Measurements from ENCODE around the gene CBX1.
"Not testable (repeated sequence)": the region's sequence is repeated elsewhere in the genome, so short reads cannot be mapped to it uniquely, and the experiment has no call there.

CBX1 gene

DNA sequence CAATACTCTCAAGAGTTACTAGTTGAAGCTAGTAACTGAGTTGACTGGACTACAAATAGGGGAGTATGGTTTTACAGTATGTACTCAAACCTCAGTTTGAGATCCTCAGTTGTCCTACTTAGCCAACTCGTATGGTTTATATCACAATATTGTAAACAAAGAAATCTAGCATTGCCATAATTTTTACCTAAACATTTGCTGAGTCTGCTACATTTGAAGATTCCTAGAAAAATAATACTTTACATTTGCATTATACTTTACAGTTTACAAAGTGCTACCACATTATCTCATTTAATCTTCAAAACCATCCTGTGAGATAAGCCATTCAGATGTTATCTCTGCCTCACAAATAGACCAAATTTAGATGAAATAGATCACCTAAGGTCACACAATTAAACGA is 16.3 kb downstream of the CBX1 start:
- no peak overlapping the region for H2BK120ac ChIP-seq (ENCODE audit: low read depth, low read length)
- H4K8ac ChIP-seq (ENCODE audit: low read depth, low read length): no peak overlapping the region
- H3K9ac ChIP-seq (ENCODE audit: low read depth, low read length, poor library complexity): no peak overlapping the region
- H3K18ac ChIP-seq (ENCODE audit: low read length): no peak overlapping the region
- H3K23ac ChIP-seq (ENCODE audit: low read depth, low read length, poor library complexity): no peak overlapping the region
- no peak overlapping the region for H3K4me3 ChIP-seq (ENCODE audit: low read length in 2 of 2)
- no peak overlapping the region for H2AK5ac ChIP-seq (ENCODE audit: low read depth, low read length)
- H2BK15ac ChIP-seq (ENCODE audit: low read length): no peak overlapping the region
- H2BK5ac ChIP-seq (ENCODE audit: low read length): no peak overlapping the region
- no peak overlapping the region for H3K14ac ChIP-seq (ENCODE audit: low read length)
- H3K27ac ChIP-seq (replicated peaks; ENCODE audit: low read length): no peak overlapping the region
- peaks cover 2% of the 10 kb centered on the region for H3K79me1 ChIP-seq (ENCODE audit: low read depth, low read length)
- H3K4me2 ChIP-seq (ENCODE audit: insufficient read depth, low read length, poor library complexity, severe bottlenecking): no peak overlapping the region
- no peak overlapping the region for H2BK12ac ChIP-seq (ENCODE audit: low read length)
- no peak overlapping the region for H2AFZ ChIP-seq (ENCODE audit: low read length)
- no peaks in the 10 kb centered on the region for H3K9me3 ChIP-seq (replicated peaks in 1 of 2; ENCODE audit: control insufficient read depth in 2 of 2, insufficient read depth in 1 of 2, low read depth in 1 of 2, low read length in 2 of 2)
- H3K4me1 ChIP-seq (ENCODE audit: control insufficient read depth in 2 of 2, insufficient read depth in 1 of 2, low read depth in 1 of 2, low read length in 2 of 2): no peaks in the 10 kb centered on the region
- peaks cover 0 to 15% of the 10 kb centered on the region in 2 donors for H3K36me3 ChIP-seq (replicated peaks in 1 of 2; ENCODE audit: control insufficient read depth in 2 of 2, insufficient read depth in 2 of 2, low read length in 2 of 2)
- no peaks in the 10 kb centered on the region for H3K27me3 ChIP-seq (ENCODE audit: control insufficient read depth in 3 of 3, insufficient read depth in 3 of 3, low read depth in 1 of 3, low read length in 3 of 3)
- WGBS, 2 donors (ENCODE audit: extremely low coverage in 2 of 2, insufficient read length in 2 of 2, insufficient replicate concordance in 1 of 2): no CpG with 5 or more reads among the region's 2 CpGs
- DNase-seq (ENCODE audit: low spot score): no peak
- no peak overlapping the region for H4K91ac ChIP-seq (ENCODE audit: low read depth, low read length, poor library complexity)
- no peak overlapping the region for H3K4ac ChIP-seq (ENCODE audit: low read length)

DNA sequence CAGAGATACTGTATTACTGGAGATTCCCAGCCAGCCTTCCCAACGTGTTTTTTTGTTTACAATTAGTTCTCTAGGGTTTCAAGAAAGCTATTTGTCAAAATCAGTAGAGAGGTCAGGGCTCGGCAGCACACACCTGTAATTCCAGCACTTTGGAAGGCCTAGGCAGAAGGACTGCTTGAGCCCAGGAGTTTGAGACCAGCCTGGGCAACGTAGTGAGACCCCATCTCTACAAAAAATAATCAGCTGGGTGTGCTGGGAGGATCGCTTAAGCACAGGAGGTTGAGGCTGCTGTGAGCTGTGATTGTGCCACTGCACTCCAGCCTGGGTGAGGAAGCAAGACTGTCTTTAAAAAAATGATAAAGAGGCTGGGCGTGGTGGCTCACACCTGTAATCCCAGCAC is 19.4 kb downstream of the CBX1 start:
- Histone ChIP-seq H3K4me2 (ENCODE audit: insufficient read depth, low read length, poor library complexity, severe bottlenecking) (no peak overlapping the region), H2AK5ac (ENCODE audit: low read depth, low read length) (no peak overlapping the region), H3K79me1 (ENCODE audit: low read depth, low read length) (peaks cover 7% of the 10 kb centered on the region), H3K36me3 (replicated peaks in 1 of 2; ENCODE audit: control insufficient read depth in 2 of 2, insufficient read depth in 2 of 2, low read length in 2 of 2) (peaks cover 0 to 18% of the 10 kb centered on the region in 2 donors), H4K91ac (ENCODE audit: low read depth, low read length, poor library complexity) (no peak overlapping the region), H4K8ac (ENCODE audit: low read depth, low read length) (no peak overlapping the region), H2BK5ac (ENCODE audit: low read length) (no peak overlapping the region), H3K4me1 (ENCODE audit: control insufficient read depth in 2 of 2, insufficient read depth in 1 of 2, low read depth in 1 of 2, low read length in 2 of 2) (no peaks in the 10 kb centered on the region), H3K23ac (ENCODE audit: low read depth, low read length, poor library complexity) (no peak overlapping the region), H3K27me3 (ENCODE audit: control insufficient read depth in 3 of 3, insufficient read depth in 3 of 3, low read depth in 1 of 3, low read length in 3 of 3) (no peaks in the 10 kb centered on the region), H3K4me3 (ENCODE audit: low read length in 2 of 2) (no peak overlapping the region), H3K9me3 (replicated peaks in 1 of 2; ENCODE audit: control insufficient read depth in 2 of 2, insufficient read depth in 1 of 2, low read depth in 1 of 2, low read length in 2 of 2) (no peaks in the 10 kb centered on the region), H2AFZ (ENCODE audit: low read length) (no peak overlapping the region), H2BK15ac (ENCODE audit: low read length) (no peak overlapping the region), H2BK120ac (ENCODE audit: low read depth, low read length) (no peak overlapping the region), H3K4ac (ENCODE audit: low read length) (no peak overlapping the region), H3K14ac (ENCODE audit: low read length) (no peak overlapping the region), H3K18ac (ENCODE audit: low read length) (no peak overlapping the region), H3K9ac (ENCODE audit: low read depth, low read length, poor library complexity) (no peak overlapping the region), H3K27ac (replicated peaks; ENCODE audit: low read length) (no peak overlapping the region), H2BK12ac (ENCODE audit: low read length) (no peak overlapping the region)
- no CpG with 5 or more reads among the region's 5 CpGs for WGBS, 2 donors (ENCODE audit: extremely low coverage in 2 of 2, insufficient read length in 2 of 2, insufficient replicate concordance in 1 of 2)
- no peak for DNase-seq (ENCODE audit: low spot score)

DNA sequence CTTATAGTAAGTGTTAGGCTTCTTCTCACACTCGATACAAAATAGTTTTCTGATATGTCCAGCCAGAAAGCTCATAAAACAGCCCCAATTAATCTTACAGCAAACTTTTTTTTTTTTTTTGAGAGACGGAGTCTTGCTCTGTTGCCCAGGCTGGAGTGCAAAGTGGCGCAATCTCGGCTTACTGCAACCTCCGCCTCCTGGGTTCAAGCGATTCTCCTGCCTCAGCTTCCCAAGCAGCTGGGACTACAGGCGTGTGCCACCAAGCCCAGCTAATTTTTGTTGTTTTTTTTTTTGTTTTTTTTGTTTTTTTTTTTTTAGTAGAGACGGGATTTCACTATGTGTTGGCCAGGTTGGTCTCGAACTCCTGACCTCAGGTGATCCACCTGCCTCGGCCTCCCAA is 24.1 kb downstream of the CBX1 start:
- not testable (repeated sequence) for H3K4me3 ChIP-seq (ENCODE audit: low read length in 2 of 2); H3K27me3 ChIP-seq (ENCODE audit: control insufficient read depth in 3 of 3, insufficient read depth in 3 of 3, low read depth in 1 of 3, low read length in 3 of 3); DNase-seq (ENCODE audit: low spot score); H2BK12ac ChIP-seq (ENCODE audit: low read length); H3K9me3 ChIP-seq (replicated peaks in 1 of 2; ENCODE audit: control insufficient read depth in 2 of 2, insufficient read depth in 1 of 2, low read depth in 1 of 2, low read length in 2 of 2); H2BK120ac ChIP-seq (ENCODE audit: low read depth, low read length); H3K9ac ChIP-seq (ENCODE audit: low read depth, low read length, poor library complexity); H4K91ac ChIP-seq (ENCODE audit: low read depth, low read length, poor library complexity); H4K8ac ChIP-seq (ENCODE audit: low read depth, low read length); H3K18ac ChIP-seq (ENCODE audit: low read length); H2BK15ac ChIP-seq (ENCODE audit: low read length); H2BK5ac ChIP-seq (ENCODE audit: low read length); H3K27ac ChIP-seq (replicated peaks; ENCODE audit: low read length); H3K14ac ChIP-seq (ENCODE audit: low read length); H2AK5ac ChIP-seq (ENCODE audit: low read depth, low read length); H3K4me1 ChIP-seq (ENCODE audit: control insufficient read depth in 2 of 2, insufficient read depth in 1 of 2, low read depth in 1 of 2, low read length in 2 of 2); H3K4ac ChIP-seq (ENCODE audit: low read length); H3K4me2 ChIP-seq (ENCODE audit: insufficient read depth, low read length, poor library complexity, severe bottlenecking); H3K79me1 ChIP-seq (ENCODE audit: low read depth, low read length); H2AFZ ChIP-seq (ENCODE audit: low read length); H3K23ac ChIP-seq (ENCODE audit: low read depth, low read length, poor library complexity)
- WGBS, 2 donors (ENCODE audit: extremely low coverage in 2 of 2, insufficient read length in 2 of 2, insufficient replicate concordance in 1 of 2): no CpG with 5 or more reads among the region's 10 CpGs
- peaks cover 24 to 54% of the 10 kb centered on the region in 2 donors for H3K36me3 ChIP-seq (replicated peaks in 1 of 2; ENCODE audit: control insufficient read depth in 2 of 2, insufficient read depth in 2 of 2, low read length in 2 of 2)

DNA sequence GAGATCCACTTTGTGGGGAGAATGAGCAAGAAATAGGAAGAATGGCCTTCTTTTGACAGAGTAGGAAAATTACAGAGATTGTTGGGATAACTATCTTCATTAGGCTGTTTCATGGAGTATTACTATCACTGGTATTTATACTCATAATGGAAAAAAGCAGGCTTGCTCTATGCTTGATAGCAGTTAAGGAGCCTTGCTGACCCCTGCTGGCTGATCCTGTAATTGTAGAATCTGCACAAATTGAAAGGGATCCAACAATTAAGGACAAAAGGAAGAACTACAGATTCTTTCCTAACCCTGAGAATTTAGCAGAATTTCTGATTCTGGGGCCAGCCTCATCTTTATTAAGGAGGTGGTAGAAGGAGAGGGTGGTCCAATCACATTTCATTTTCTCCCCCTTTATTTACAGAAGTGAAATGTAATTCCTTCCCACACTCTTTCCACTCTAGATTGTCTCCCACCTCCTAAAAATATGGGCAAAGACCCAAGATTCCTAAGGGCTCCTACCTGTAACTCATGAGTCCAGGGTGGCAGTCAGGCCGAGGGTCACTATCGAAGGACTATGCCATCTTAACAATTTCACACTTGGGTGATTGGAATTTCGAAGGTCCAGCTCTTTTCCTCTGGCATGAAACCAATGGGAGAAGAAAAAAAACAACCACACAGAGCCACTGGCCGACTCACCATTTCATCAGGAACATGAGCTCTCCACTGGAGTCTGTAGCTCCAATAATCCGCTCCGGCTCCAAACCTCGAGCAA is 26.8 kb downstream of the CBX1 start:
- Histone ChIP-seq H3K4me1 (ENCODE audit: control insufficient read depth in 2 of 2, insufficient read depth in 1 of 2, low read depth in 1 of 2, low read length in 2 of 2) (no peaks in the 10 kb centered on the region), H3K18ac (ENCODE audit: low read length) (no peak overlapping the region), H3K4me2 (ENCODE audit: insufficient read depth, low read length, poor library complexity, severe bottlenecking) (no peak overlapping the region), H3K79me1 (ENCODE audit: low read depth, low read length) (peaks cover 6% of the 10 kb centered on the region), H3K4ac (ENCODE audit: low read length) (no peak overlapping the region), H3K27me3 (ENCODE audit: control insufficient read depth in 3 of 3, insufficient read depth in 3 of 3, low read depth in 1 of 3, low read length in 3 of 3) (no peaks in the 10 kb centered on the region), H3K27ac (replicated peaks; ENCODE audit: low read length) (peak overlapping the region; percentile 43), H3K9ac (ENCODE audit: low read depth, low read length, poor library complexity) (no peak overlapping the region), H3K14ac (ENCODE audit: low read length) (no peak overlapping the region), H2BK120ac (ENCODE audit: low read depth, low read length) (no peak overlapping the region), H2BK5ac (ENCODE audit: low read length) (no peak overlapping the region), H2BK12ac (ENCODE audit: low read length) (no peak overlapping the region), H2AK5ac (ENCODE audit: low read depth, low read length) (no peak overlapping the region), H3K36me3 (replicated peaks in 1 of 2; ENCODE audit: control insufficient read depth in 2 of 2, insufficient read depth in 2 of 2, low read length in 2 of 2) (peaks cover 37 to 81% of the 10 kb centered on the region in 2 donors), H3K9me3 (replicated peaks in 1 of 2; ENCODE audit: control insufficient read depth in 2 of 2, insufficient read depth in 1 of 2, low read depth in 1 of 2, low read length in 2 of 2) (no peaks in the 10 kb centered on the region), H2AFZ (ENCODE audit: low read length) (no peak overlapping the region), H4K8ac (ENCODE audit: low read depth, low read length) (no peak overlapping the region), H3K23ac (ENCODE audit: low read depth, low read length, poor library complexity) (no peak overlapping the region), H2BK15ac (ENCODE audit: low read length) (no peak overlapping the region), H4K91ac (ENCODE audit: low read depth, low read length, poor library complexity) (no peak overlapping the region), H3K4me3 (ENCODE audit: low read length in 2 of 2) (no peak overlapping the region)
- peak; percentile 61 for DNase-seq (ENCODE audit: low spot score)
- WGBS, 2 donors (ENCODE audit: extremely low coverage in 2 of 2, insufficient read length in 2 of 2, insufficient replicate concordance in 1 of 2): no CpG with 5 or more reads among the region's 7 CpGs

All from neuronal stem cell (in vitro differentiated cells).